Measurements from ENCODE around the gene LRRC41.

GRCh38 chr1:46300673-46301405 lies 2.6 kb downstream of the LRRC41 start:
- TF ChIP-seq CTCF (conservative IDR thresholded peaks at IDR 0.05 in 1 of 2, IDR thresholded peaks at IDR 0.05 in 1 of 2; ENCODE audit: extremely low read depth in 1 of 2, insufficient read depth in 1 of 2, low read depth in 1 of 2, low read length in 2 of 2) (no peak), EZH2 (IDR thresholded peaks at IDR 0.05; ENCODE audit: borderline replicate concordance, low read length) (no peak)

All from mammary epithelial cell (primary cell).